NCI-H1092 (cell line): ENCODE results near the gene ANKRD24.
"Not testable (repeated sequence)": the region's sequence is repeated elsewhere in the genome, so short reads cannot be mapped to it uniquely, and the experiment has no call there.

Source experiments
- DNase-seq: peaks from one replicate; lab custom pipeline; 2025; lab: John Stamatoyannopoulos, UW

Gene ANKRD24

GRCh38 chr19:4230237-4230636, 47.7 kb downstream of the ANKRD24 start:
- DNase-seq, result not testable (repeated sequence)

GRCh38 chr19:4231521-4231920, 49.0 kb downstream of the ANKRD24 start:
- DNase-seq, result not testable (repeated sequence)

- not testable (repeated sequence) for DNase-seq
These were observed 49.6 kb downstream of the ANKRD24 start for GRCh38 chr19:4232139-4232538.

- DNase-seq, result no peak
These were observed 50.3 kb downstream of the ANKRD24 start for GRCh38 chr19:4232614-4233281.

GRCh38 chr19:4233282-4233853, 50.9 kb downstream of the ANKRD24 start:
- no peak for DNase-seq

- no peak for DNase-seq
These were observed 51.8 kb downstream of the ANKRD24 start for GRCh38 chr19:4234142-4234861.

- DNase-seq, result no peak
These were observed 52.3 kb downstream of the ANKRD24 start for GRCh38 chr19:4234862-4235201.

- not testable (repeated sequence) for DNase-seq
These were observed 55.0 kb downstream of the ANKRD24 start for GRCh38 chr19:4237510-4237909.

GRCh38 chr19:4238831-4239230, 56.3 kb downstream of the ANKRD24 start:
- DNase-seq, result no peak

GRCh38 chr19:4241824-4242430, 59.4 kb downstream of the ANKRD24 start:
- no peak for DNase-seq

GRCh38 chr19:4245938-4246337, 63.4 kb downstream of the ANKRD24 start:
- not testable (repeated sequence) for DNase-seq

GRCh38 chr19:4246767-4247593, 64.5 kb downstream of the ANKRD24 start, which contains the start of gene YJU2:
Gene YJU2 (plus strand): TSS chr19:4247080. CDS start chr19:4247147, 67 bp downstream.
- peak; percentile 99 for DNase-seq

- no peak for DNase-seq
These were observed 74.1 kb downstream of the ANKRD24 start for GRCh38 chr19:4256563-4256962.

GRCh38 chr19:4257025-4257424, 74.5 kb downstream of the ANKRD24 start:
- DNase-seq, result no peak

GRCh38 chr19:4258181-4258580, 75.7 kb downstream of the ANKRD24 start:
- no peak for DNase-seq

- DNase-seq, result no peak
These were observed 78.2 kb downstream of the ANKRD24 start for GRCh38 chr19:4260613-4261191.

- no peak for DNase-seq
These were observed 82.3 kb downstream of the ANKRD24 start for GRCh38 chr19:4264812-4265211.

- no peak for DNase-seq
These were observed 83.9 kb downstream of the ANKRD24 start for GRCh38 chr19:4266253-4267000.

- peak; percentile 29 for DNase-seq
These were observed 84.8 kb downstream of the ANKRD24 start for GRCh38 chr19:4267101-4267900.
